ENCODE results near the gene WDR86. TPM values are rescaled to one million over a fixed set of nuclear protein-coding genes. Genes with fewer than 3 reads are reported as not detected.

WDR86 gene
- polyA plus RNA-seq, 3 donors, result 1.3 to 20.0 (median 13.6) TPM

DNA sequence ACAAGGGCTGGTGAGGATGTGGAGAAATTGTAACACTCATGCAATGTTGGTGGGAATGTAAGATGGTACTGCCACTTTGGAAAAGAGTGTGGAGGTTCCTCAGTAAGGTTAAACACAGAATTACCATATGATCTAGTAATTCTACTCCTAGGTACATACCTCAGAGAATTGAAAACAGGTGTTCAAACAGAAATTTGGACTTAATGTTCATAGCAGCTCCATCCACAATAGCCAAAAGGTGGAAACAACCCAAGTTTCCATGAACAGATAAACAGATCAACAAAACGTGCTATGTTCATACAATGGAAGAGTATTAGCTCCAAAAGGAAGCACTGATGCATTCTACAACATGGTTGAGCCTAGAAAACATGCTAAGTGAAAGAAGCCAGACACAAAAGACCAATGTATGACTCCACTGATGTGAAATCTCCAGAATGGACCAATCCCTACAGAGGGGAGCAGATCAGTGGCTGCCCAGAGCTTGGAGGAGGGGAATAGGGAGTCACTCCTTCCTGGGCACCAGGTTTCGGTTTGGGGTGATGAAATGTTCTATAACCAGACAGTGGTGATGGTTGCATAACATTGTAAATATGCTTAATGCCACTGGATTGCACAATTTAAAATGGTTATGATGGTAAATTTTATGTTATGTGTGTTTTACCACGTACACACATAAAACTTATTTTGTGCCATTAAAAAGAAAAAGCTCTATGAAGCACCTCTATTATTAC, 5.7 kb upstream of the WDR86 start:
- 56 to 59% (median 57%) methylated on average over 3 of the region's 3 CpGs for WGBS, 3 donors

DNA sequence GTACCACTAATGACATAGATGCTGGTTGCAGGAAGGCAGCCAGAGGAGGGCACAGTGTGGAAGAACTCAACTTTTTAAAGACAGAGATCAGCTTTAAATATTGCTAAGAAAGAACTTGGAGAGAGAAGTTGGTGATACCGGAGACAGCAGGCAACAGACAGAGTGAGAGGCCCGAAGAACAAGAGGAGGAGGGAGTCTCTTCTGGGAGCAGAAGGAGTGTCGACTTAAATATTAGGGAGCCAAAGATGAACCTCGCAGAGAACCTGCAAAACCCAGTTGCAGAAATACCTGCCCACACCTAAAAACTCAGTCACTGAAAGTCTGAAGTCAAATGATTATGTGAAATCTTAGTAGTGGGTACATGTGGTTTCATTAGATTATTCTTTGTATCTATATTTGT, 3.4 kb upstream of the WDR86 start:
- 86 to 90% (median 88%) methylated on average over 4 of the region's 4 CpGs for WGBS, 3 donors

More for the DNA sequence above, 5.7 kb upstream of the WDR86 start:
- H3K27ac ChIP-seq (ENCODE audit: low read depth, low read length), result no peak overlapping the region

DNA sequence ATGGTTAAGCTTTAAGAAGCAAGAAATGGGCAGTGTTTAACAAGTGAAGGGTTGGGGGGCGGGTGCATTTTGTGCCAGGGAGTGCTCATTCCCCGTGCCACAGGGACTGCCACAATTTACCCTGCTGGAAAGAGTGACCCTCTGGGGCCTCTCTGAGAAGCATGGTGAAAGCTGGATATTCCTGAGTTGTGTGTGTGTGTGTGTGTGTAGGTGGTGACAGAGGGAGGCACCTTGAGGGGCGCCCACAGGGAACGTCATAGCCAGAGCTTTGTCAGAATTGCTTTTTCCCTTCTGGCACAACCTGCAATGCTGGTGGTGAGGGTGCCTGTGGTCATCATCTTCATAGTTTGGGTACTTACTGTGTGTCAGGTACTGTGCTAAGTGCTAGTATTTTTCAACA, 2.5 kb upstream of the WDR86 start:
- WGBS, 3 donors, result 80 to 85% (median 82%) methylated on average over 4 of the region's 4 CpGs
- no peak overlapping the region for H3K27ac ChIP-seq (ENCODE audit: low read depth, low read length)

More for the DNA sequence above, 3.4 kb upstream of the WDR86 start:
- H3K27ac ChIP-seq (ENCODE audit: low read depth, low read length), result no peak overlapping the region

DNA sequence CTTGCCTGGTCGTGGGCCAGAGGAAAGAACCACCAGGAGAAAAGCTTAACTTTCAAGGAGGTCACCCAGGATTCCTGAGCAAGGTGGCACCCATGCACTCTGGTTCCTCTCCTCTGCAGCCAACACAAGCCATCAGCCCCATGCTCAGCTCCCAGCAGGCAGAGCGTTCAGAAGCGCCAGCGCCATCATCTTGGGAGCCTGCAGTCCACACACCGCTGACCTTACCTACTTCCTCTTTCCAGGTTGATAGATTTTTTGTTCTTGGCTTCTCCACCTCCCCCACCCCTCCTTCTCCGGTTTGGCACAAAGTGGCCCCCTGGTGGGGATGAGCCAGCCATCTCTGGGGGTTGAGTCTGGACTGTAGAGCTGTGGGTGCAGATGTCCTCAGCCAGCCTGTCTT, 1.7 kb upstream of the WDR86 start:
- H3K27ac ChIP-seq (ENCODE audit: low read depth, low read length), result no peak overlapping the region
- WGBS, 3 donors, result 68 to 73% (median 73%) methylated on average over 6 of the region's 6 CpGs

DNA sequence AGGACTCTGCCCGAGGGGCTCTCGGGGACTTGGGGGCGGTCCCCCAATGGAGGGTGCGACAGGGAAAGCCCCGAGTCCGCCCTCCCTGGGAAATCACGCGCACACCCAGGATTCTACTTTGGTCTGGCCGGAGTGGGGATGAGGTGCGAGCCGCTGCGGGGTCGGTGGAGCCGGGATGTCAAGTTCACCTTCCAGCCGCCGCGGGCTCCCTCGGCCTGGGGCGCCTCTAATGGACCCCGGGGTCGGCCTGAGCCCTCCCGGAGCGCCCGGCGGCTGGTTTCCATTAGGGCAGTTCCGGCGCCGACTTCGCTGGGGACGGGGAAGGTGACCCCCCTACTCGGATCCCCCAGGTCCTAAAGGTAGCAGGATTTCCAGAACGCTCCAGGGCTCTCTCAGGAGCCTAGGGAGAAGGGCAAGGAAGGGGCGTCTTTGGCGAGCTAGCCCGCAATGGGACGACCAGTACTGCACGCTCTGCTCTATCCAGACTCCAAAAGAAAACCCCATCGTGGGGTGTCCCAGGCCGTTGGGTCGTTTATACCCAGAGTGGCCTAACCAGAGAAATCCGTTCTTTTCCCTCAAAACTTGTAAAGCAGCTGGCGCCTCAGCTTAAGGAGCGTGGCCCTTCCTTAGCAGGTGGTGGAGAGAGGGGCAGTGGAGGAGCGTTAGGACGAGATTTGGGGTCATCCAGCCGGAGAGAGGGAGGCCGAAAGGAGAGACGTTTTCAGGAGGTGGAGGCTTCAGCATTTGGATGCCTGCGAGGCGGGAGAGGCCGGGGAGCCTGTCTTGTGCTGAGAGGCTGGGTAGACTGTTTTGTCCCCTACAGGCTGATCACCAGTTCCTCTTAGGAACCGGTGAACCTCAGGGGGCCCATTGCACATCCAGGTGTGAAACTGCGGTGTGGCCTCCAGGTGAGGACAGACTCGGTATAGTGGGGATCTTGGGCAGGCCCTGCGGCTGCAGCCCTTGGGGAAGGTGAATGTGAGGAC, 860 bp upstream of the WDR86 start:
- 24 to 29% (median 24%) methylated on average over 52 to 55 of the region's 55 CpGs for WGBS, 3 donors
- H3K27ac ChIP-seq (ENCODE audit: low read depth, low read length), result no peak overlapping the region

DNA sequence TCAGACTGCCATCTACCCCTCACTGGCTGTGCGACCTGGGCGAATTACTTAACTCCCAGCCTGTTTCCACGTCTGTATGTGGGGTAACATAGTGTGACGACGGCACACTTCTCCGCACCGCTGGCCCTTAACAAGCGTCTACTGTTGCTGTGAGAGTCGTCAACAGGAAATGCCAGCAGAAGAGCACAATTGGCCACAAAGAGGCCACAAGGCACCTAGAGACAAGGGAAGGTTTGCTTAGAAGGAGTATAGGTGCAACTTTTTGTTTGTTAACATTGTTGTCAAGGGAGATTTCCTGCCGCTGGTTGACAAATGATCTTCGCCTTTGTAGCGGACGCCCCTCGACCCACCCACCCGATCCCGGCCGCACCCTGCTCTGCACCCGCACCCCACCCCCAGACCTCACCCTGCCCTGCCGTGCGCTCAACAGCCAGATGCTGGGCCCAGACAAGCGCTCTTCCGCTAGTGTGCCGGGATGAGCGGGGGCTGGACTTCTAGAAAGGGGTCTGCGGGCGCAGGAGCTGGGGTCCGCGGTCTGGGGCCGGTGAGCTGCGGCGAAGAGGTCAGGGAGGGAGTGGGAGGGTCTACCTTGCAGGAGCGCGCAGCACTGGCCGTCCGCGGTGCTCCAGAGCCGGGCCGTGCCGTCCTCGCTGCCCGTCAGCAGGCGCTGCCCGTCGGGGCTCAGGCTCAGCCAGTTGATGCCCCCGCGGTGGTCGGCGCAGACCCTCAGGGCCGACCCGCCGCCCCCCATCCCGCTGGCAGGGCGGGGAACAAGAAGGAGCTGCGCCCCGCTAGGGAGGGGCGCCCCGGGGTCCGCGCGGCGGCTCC, 785 bp downstream of the WDR86 start:
- 6 to 15% (median 8%) methylated on average over 57 to 61 of the region's 61 CpGs for WGBS, 3 donors
- H3K27ac ChIP-seq (ENCODE audit: low read depth, low read length), result no peak overlapping the region

DNA sequence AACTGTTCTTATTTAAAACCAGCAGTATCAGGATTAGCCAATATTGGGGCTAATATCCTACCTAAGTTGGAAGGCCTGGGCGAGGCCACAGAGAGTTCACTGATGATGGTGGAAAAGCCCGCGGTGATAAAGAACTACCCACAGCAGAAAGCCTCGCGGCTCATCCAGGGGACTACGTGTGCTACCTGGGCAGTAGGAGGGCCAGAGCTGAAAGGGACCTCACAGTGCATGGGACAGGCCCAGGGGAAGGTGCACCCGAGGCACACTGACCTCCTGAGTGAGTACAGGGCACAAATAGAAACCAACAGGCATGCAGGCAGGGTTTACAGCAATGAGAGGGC, 1.4 kb downstream of the WDR86 start:
- H3K27ac ChIP-seq (ENCODE audit: low read depth, low read length), result no peak overlapping the region
- 76 to 87% (median 83%) methylated on average over 7 of the region's 7 CpGs for WGBS, 3 donors

DNA sequence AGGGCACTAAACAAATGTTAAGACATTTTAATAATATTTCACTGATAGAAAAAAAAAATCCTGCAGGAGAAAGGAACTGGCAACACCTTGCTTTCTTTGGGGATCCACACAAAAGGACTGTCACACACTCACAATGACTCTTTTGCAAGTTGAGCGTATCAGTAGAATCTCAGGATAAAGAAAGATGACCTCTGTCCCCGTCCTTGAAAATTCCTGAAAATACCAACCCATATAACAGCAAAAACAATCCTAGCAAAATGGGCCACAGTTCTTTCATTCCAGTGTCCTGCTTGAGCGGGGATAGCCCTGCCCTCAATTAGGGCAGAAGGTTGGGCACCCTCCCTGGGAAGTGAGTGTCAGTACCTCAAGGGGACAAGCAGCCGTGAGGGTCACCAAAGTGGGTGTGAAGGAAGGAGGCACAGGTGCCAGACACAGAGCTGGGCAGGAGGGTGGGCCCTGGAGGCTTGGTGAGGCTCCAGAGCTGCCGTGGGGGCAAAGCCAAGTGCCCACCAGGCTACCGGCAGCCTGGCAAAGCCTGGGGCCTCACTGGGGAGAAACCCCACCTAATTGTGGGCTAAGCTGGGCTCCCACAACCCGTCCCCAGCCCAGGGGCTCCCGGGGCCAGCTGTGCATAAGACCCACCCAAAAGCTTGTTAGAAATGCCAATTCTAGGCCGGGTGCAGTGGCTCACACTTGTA, 2.8 kb downstream of the WDR86 start:
- 87 to 91% (median 89%) methylated on average over 9 of the region's 9 CpGs for WGBS, 3 donors
- H3K27ac ChIP-seq (ENCODE audit: low read depth, low read length), result no peak overlapping the region

DNA sequence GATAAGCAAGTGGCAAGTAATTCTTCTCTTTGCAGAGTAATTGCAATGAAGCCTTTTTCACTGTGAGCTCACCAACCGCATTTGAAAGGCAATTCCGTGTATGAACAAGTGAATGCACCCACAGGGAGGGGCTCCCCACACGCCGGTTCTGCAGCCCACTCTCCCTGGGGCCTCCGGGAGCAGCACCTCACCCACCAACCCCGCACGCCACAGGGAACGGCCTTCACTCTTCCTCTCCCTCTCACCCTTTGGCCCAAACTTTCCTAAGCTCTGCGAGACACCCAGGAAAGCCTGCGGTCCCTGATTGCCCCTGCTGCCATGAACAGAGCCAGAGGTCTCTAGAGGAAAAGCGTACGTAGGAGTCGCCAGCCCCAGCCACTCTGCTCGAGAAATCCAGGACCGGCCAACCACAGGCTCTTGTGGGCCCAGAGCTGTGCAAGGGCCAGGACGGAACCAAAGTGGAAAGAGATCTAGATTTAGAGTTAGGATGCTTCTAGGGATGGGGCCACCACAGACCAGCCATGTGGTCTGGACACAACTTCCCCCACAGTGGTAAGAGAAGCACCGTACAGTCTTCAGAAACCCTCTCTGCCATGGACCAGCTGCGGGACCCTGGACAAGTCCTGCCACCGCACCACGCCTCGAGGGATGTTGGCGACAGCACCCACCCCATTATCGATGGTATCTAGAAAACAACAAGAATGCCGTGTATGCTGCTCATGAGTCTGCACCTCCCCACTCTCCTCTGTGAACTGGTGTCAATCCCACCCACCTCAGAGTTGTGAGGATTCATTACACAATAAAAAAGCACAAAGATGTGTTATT, 3.6 kb downstream of the WDR86 start:
- no peak overlapping the region for H3K27ac ChIP-seq (ENCODE audit: low read depth, low read length)

DNA sequence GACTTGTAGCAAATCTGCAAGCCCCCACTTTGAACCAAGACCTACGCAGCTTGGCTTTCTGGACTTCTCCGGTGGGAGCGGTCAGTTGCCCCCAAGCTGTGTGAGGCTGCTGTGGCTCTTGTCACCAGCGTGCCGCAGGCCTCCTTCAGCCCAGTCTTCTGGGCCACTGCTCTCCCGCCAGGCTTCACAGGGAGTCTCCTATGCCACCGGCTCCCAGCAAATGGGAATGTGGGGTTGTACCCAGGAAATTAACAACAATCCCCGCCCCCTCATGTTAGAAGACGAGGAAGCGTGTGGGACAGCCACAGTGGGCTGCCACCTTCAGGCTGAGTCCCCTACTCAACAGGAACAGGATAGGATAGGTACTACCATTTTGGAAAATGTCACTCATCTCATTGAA, 4.2 kb downstream of the WDR86 start:
- WGBS, 3 donors, result 89 to 94% (median 93%) methylated on average over 10 of the region's 10 CpGs
- no peak overlapping the region for H3K27ac ChIP-seq (ENCODE audit: low read depth, low read length)

More for the DNA sequence above, 3.6 kb downstream of the WDR86 start:
- 90 to 93% (median 92%) methylated on average over 24 of the region's 24 CpGs for WGBS, 3 donors

DNA sequence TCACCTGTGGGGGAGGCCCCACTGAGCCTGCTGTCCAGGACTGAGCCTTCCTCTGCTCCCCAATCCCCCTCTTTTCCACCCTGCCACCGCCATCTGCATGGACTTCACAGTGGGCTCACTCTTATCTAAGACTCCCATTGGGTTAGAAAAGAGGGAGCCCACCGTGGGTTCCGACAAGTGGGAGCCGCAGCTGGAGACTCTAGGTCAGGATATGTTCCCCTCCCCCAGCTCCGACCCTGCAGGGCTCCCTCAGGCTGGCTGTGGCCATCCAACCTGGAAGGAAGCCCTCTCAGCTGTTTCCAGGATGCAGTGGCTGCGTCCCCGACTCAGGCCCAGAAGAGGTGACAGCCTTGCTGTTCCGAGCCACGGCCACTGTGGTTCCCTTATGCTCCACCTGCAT, 4.8 kb downstream of the WDR86 start:
- 65 to 80% (median 75%) methylated on average over 9 of the region's 9 CpGs for WGBS, 3 donors
- H3K27ac ChIP-seq (ENCODE audit: low read depth, low read length), result no peak overlapping the region

DNA sequence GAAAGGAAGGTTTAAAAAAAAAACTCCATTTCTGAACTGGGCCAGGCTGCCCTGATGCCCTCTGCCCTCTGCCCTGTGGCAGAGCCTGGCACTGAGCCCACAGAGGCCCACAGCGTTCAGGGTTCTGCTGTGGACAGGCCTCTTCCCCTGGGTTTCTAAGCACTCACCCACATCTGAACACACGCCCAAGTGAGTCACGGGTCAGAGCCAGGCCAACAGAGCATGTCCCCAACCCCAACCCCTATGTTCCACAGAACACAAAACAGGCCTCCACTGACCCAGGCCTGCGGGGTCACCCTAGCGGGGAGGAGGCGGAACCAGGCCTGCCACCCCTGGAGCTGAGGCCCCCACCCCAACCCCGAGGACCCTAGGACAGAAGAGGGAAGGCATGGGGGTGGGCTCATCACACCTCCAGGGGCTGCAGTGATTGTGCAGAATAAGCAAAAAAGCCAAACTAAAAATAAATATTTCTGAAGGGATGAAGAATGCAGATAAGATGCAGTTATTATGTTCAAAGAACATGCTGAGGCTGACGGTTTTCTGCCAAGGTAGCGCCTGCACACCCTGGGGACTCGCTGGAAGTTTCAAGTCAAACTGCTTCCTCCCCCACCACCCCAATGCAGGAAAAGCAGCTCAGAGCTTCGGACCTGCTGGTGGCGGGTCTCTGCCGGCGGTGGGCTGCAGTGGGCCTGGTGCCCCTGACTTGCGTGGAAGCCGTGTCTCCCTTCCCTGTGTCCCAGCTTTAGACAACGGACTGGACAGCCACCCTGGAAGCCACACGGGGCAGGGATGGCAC, 5.4 kb downstream of the WDR86 start:
- H3K27ac ChIP-seq (ENCODE audit: low read depth, low read length), result no peak overlapping the region
- 46 to 70% (median 59%) methylated on average over 18 of the region's 18 CpGs for WGBS, 3 donors

DNA sequence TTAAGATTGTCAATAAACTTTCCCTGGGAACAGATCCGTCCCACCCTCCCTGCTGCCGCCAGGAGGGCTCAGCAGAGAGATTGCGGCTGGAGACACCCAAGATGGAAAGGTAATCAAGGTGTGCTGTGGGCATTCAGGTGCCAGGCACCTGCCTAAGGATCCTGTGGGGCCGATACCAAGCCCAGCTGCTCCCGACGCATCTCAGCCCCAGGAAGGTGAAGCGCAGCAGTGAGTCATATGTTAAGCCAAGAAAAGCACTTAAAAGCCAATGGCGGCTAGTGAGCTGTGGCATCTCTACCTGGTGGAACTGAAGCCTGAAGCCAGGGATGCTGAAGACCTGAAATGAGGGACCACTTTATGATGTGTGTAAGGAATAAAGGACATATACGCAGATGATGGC, 6.1 kb downstream of the WDR86 start:
- H3K27ac ChIP-seq (ENCODE audit: low read depth, low read length), result no peak overlapping the region
- WGBS, 3 donors, result 82 to 89% (median 87%) methylated on average over 9 of the region's 9 CpGs

DNA sequence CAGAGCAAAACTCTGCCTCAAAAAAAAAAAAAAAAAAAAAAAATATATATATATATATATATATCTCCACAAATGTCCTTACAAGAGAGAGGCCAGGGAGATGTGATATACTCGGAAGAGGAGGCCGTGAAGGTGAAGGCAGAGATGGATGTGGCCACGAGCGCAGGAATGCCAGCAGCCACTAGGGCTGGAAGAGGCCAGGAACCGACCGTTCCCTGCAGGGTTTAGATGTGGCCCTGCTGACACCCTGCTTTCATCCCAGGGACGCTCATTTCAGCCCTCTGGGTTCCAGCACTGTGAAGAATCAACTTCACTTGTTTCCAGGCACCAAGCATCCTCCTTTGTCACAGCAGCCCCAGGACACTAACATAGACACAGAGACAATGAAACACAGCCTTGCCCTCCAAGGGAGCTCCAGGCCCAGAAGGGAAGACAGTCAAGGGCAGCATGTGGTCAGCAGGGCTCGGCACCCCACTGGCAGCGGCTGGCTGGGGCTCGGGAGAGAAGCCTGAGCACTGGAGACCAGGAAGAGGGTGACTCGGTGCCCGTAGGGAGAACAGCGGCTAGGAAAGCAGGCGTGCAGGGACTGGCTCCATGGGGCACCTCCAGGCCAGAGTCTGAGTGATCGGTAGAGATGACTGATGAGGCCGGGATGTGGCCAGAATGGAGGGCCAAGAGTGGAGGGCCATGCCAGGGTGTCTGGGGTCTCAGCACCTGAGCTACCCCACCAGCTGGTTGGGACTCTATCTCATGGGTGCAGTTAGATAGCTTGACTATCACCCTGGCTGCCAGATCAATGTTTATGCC, 7.6 kb downstream of the WDR86 start:
- WGBS, 3 donors, result 93 to 95% (median 93%) methylated on average over 16 of the region's 16 CpGs
- H3K27ac ChIP-seq (ENCODE audit: low read depth, low read length), result no peak overlapping the region

DNA sequence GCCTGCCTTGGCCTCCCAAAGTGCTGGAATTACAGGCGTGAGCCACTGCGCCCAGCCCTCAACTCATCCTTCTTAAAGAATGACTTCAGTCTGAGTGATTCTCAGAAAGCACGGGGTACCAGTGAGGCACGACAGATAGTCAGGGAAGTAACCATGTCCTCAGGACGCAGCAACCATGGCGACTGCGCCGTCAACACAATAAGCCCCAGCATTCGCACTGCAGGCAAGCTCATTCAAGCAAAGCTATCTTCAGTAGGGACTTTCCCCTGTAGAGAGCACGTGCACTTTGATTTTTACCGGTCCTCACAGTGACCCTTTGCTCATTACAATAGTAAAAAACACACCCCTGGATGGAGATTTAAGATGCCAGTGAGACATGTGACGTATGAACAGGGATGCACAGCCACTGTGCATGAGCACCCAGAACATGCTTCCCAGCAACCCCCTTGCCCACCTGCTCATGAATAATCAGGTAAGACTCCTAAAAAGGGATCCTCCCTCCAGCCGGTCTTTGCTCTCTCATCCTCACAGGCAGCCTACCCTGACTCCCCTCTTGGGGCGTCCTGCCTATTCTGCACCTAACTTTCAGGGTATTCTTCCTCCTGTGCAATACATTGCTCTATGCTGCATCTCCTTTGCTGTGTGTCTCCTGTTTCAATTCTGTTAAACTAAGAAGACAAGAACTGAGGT, 9.1 kb downstream of the WDR86 start:
- 69 to 85% (median 80%) methylated on average over 14 of the region's 14 CpGs for WGBS, 3 donors
- H3K27ac ChIP-seq (ENCODE audit: low read depth, low read length), result no peak overlapping the region
